WI38 (cell line): ENCODE results near the gene ADM2.

Experiments
- H3K4me3 ChIP-seq: 2 replicates; pipeline ENCODE4 v1.5.1; 2011; ENCODE audit warnings: low read depth, mild to moderate bottlenecking, control low read depth, low read length
- CTCF ChIP-seq: IDR thresholded peaks from 2 replicates; pipeline ENCODE4 v1.5.1; 2012; ENCODE audit warnings: low read depth, mild to moderate bottlenecking, control low read depth, low read length

ADM2 gene

GRCh38 chr22:50447576-50448551, 33.5 kb upstream of the ADM2 start:
- no peak overlapping the region for H3K4me3 ChIP-seq
- no peak for TF ChIP-seq CTCF

- TF ChIP-seq CTCF: no peak
- H3K4me3 ChIP-seq: no peak overlapping the region
Measured at GRCh38 chr22:50452649-50453048, 28.7 kb upstream of the ADM2 start.

GRCh38 chr22:50454556-50455075, 26.7 kb upstream of the ADM2 start:
- TF ChIP-seq CTCF: no peak
- no peak overlapping the region for H3K4me3 ChIP-seq

DNA sequence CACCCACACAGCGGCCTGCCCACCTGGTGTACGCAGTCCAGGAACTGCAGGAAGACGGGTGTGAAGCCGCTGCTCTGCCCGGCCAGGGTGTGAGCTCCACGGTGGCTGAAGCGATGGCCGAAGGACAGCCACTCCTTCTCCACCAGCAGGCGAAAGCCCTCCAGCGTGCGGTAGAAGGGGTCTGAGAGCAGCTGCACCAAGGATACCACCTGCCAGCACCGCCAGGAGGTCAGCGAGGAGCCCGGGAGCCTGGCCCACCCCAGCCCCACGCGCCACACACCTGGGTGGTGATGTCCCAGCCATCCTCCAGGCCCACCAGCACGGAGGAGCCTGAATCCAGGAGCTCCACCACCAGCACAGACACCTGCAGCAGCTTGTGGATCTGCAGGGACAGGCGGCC, 26.1 kb upstream of the ADM2 start:
- TF ChIP-seq CTCF: no peak
- no peak overlapping the region for H3K4me3 ChIP-seq

DNA sequence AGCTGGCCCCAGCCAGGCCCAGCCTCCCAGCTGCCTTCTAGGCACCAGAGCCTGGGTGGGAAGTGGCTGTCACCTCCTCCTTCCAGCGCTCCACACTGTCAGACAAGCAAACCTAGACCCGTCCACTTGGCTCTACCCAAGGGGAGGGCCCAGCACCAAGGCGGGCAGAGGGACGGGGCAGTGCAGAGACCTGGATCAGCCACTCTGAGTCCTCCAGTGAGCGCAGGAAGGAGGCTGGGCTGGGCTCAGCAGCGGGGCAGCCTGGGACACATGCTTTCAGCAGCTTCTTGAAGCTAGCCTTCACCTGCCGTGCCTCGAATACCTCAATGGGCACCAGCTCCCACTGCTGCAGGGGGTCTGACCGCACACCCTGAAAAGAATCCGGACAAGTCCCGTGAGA, 25.3 kb upstream of the ADM2 start:
- TF ChIP-seq CTCF: no peak
- no peak overlapping the region for H3K4me3 ChIP-seq

GRCh38 chr22:50456466-50457234, 24.7 kb upstream of the ADM2 start:
- no peak overlapping the region for H3K4me3 ChIP-seq
- no peak for TF ChIP-seq CTCF
